Endodermal cell (in vitro differentiated cells): Measurements from ENCODE around the gene SPNS2. TPM values are rescaled to one million over a fixed set of nuclear protein-coding genes. Genes with fewer than 3 reads are reported as not detected.
A peak's percentile ranks its signal among the peaks of the same experiment; 100 is the strongest.

Experiments
- DNase-seq: peaks from one replicate; pipeline ENCODE4 v3.0.0-alpha.2; 2017
- H3K27ac ChIP-seq: 2 replicates; pipeline ENCODE4 v1.5.1; 2013; ENCODE audit warnings: mild to moderate bottlenecking, low read depth, low read length, moderate library complexity
- H3K27me3 ChIP-seq: 2 replicates; pipeline ENCODE4 v1.6.1; 2013; ENCODE audit warnings: mild to moderate bottlenecking, low read length, moderate library complexity; ENCODE audit not compliant: insufficient read depth, control insufficient read depth, poor library complexity, severe bottlenecking
- H3K36me3 ChIP-seq: 2 replicates; pipeline ENCODE4 v1.7.0; 2013; ENCODE audit warnings: mild to moderate bottlenecking, low read length, moderate library complexity; ENCODE audit not compliant: control insufficient read depth, insufficient read depth
- H3K4me1 ChIP-seq: one replicate; pipeline ENCODE4 v1.7.0; 2013; ENCODE audit warnings: low read length; ENCODE audit not compliant: control insufficient read depth, insufficient read depth
- H3K4me3 ChIP-seq: 2 replicates; pipeline ENCODE4 v1.5.1; 2013; ENCODE audit warnings: mild to moderate bottlenecking, low read length, moderate library complexity
- H3K9ac ChIP-seq: 2 replicates; pipeline ENCODE4 v1.6.1; 2013; ENCODE audit warnings: mild to moderate bottlenecking, low read length, moderate library complexity; ENCODE audit not compliant: poor library complexity, severe bottlenecking; ENCODE audit errors: extremely low read depth
- H3K9me3 ChIP-seq: 2 replicates; pipeline ENCODE4 v1.6.1; 2013; ENCODE audit warnings: mild to moderate bottlenecking, low read length, moderate library complexity; ENCODE audit not compliant: control insufficient read depth
- H3K27ac Mint-ChIP-seq: 2 replicates; pipeline ENCODE4 v1.8.0; 2020; ENCODE audit warnings: mixed read lengths
- H3K27me3 Mint-ChIP-seq: 2 replicates; pipeline ENCODE4 v1.8.0; 2021; ENCODE audit warnings: mild to moderate bottlenecking, mixed read lengths; ENCODE audit not compliant: insufficient read depth
- H3K36me3 Mint-ChIP-seq: 2 replicates; pipeline ENCODE4 v1.8.0; 2020; ENCODE audit warnings: low read depth, mixed read lengths
- H3K4me1 Mint-ChIP-seq: 2 replicates; pipeline ENCODE4 v1.8.0; 2020; ENCODE audit warnings: mixed read lengths
- H3K4me3 Mint-ChIP-seq: 2 replicates; pipeline ENCODE4 v1.8.0; 2020; ENCODE audit warnings: mild to moderate bottlenecking, moderate library complexity, mixed read lengths
- H3K9me3 Mint-ChIP-seq: 2 replicates; pipeline ENCODE4 v1.8.0; 2020; ENCODE audit warnings: mild to moderate bottlenecking, mixed read lengths
- CTCF ChIP-seq: fragments of 200-600 bp; sonication (generic); conservative IDR thresholded peaks from 2 replicates; pipeline ENCODE4 v1.5.0; 2021; ENCODE audit warnings: antibody characterized with exemption, mild to moderate bottlenecking
- WGBS, 2 experiments: methylation state at CpG; one replicate each; pipeline versions ENCODE4 v1.1.5 to v1.1.7; 2013; ENCODE audit warnings: missing lambda C conversion rate in 2 of 2, mixed read lengths in 1 of 2; ENCODE audit not compliant: insufficient coverage in 1 of 2, insufficient read length in 1 of 2; 5-methylcytosine and 5-hydroxymethylcytosine counted together
- total RNA-seq, 2 donors: library from RNA; stranded (reverse); fragmentation: NEBNext Ultra II Directional in 1 of 2; extraction: Animal tissue kit (Norgen Biotek cat#: 25700) in 1 of 2; gene quantifications; 2 replicates in 1 of 2; 3 replicates in 1 of 2; pipeline ENCODE4 v1.2.1, GENCODE V29; 2021

SPNS2 gene
- total RNA-seq, 2 donors from 2014 or later = 0.09 TPM; not detected in 1

DNA sequence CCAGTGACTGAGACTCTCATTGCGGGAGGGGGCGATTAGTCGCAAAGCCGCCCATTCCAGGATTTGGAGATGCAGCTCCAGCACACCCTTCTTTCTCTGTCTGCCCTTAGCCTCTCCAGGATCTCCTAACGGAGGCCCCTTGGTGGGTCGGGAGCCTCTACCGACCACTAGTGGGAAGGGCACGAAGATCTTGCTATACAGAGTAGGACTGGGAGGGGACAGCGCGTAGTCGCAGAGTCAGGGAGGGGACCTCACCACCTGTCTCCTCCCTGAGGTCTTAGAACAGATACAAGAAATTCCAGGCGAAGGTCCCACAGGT, 85.1 kb downstream of the SPNS2 start:
- Histone ChIP-seq H3K9ac (no peak overlapping the region), H3K4me1 (no peaks in the 10 kb centered on the region), H3K27ac (no peak overlapping the region), H3K36me3 (no peaks in the 10 kb centered on the region), H3K27me3 (peaks cover 50% of the 10 kb centered on the region), H3K4me3 (peak overlapping the region; percentile 71), H3K9me3 (no peaks in the 10 kb centered on the region)
- 25 to 27% methylated on average over 4 to 12 of the region's 12 CpGs for WGBS, 2 experiments
- Mint-ChIP-seq H3K27ac (no peak overlapping the region), H3K4me1 (peaks cover 5% of the 10 kb centered on the region), H3K4me3 (peak overlapping the region; percentile 56), H3K27me3 (peaks cover 60% of the 10 kb centered on the region), H3K9me3 (no peaks in the 10 kb centered on the region), H3K36me3 (no peaks in the 10 kb centered on the region)
- TF ChIP-seq CTCF = peak; percentile 68
- peak; percentile 86 for DNase-seq

DNA sequence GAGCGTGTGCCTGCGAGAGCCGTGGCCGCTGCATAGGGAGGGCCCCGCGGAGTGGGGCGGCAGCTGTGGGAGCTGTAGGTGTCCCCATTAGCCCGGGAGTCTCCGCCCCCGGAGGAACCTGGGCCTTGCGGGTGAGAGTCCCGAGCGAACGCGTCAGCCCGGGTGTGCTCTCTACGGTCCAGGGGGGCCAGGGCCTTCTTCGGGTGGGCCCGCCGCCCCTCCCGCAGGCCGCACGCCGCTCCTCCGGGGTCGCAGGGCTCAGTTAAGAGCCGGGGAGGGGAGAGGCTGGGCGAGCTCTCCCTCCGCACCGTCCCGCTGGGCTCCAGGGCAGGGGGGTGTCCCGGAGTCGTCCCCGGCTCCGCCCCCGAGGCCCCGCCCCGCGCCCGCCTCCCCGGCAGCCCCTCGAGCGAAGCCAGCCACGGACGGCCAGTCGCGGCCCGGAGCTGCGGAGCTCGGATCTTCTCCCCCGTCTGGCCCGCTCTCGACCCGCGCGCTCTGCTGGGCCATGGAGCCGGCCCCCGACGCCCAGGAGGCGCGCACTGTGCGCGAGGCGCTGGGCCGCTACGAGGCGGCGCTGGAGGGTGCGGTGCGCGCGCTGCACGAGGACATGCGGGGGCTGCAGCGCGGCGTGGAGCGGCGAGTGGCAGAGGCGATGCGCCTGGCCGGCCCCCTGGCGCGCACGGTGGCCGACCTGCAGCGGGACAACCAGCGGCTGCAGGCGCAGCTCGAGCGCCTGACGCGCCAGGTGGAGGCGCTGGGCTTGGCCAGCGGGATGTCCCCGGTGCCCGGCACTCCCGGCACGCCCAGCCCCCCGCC, 85.6 kb downstream of the SPNS2 start, which contains the start of gene SMTNL2:
TSS of gene SMTNL2 (plus strand) at position 429 of the 816 bp plus-strand sequence. CDS start at position 506, 77 bp downstream.
- Mint-ChIP-seq H3K4me1 (peaks cover 5% of the 10 kb centered on the region), H3K27me3 (peaks cover 60% of the 10 kb centered on the region), H3K27ac (no peak within 1 kb of the TSS), H3K9me3 (no peaks in the 10 kb centered on the region), H3K36me3 (no peaks in the 10 kb centered on the region), H3K4me3 (peak within 1 kb of the TSS; percentile 56)
- Histone ChIP-seq H3K9ac (no peak within 1 kb of the TSS), H3K4me1 (no peaks in the 10 kb centered on the region), H3K4me3 (peak within 1 kb of the TSS; percentile 71), H3K27me3 (peaks cover 50% of the 10 kb centered on the region), H3K27ac (no peak within 1 kb of the TSS), H3K9me3 (no peaks in the 10 kb centered on the region), H3K36me3 (no peaks in the 10 kb centered on the region)
- TF ChIP-seq CTCF = no peak
- 0 to 1% methylated on average over 33 to 100 of the region's 100 CpGs for WGBS, 2 experiments
- DNase-seq = peak; percentile 87

DNA sequence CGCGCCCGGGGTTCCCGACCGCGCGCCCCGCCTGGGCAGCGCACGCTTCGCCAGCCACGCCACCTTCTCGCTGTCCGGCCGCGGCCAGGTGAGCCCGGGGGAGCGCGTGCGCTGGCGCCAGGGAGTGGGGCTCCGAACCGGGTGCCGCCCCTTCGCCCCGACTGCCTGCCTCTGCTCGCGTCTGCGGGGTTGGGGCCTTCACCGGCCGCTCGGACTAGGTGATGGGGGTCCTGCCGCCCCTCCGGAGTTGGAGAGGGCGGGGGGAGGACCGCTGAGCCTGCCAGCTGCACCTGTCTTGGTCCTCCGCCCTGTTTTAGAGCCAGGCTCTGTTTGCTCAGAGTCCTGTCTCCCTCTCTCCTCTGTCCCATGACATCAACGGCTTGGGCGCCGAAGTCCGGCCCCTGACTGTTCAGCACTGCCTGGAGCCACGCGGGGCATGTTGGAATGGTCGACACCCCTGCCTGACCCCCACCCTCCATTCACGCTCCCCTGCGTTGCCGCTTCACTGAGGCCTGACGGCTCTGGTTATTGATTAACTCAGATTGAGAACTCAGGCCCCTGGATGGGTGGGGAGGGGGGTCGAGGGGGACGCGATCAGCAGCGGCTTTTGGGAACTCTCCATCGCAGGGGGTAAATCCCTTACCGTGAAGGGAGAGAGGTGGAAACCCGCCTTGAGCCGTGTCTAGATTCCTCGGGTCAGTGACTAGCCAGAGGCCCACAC, 86.4 kb downstream of the SPNS2 start:
- Histone ChIP-seq H3K36me3 (no peaks in the 10 kb centered on the region), H3K4me3 (no peak overlapping the region), H3K9ac (no peak overlapping the region), H3K27ac (no peak overlapping the region), H3K9me3 (no peaks in the 10 kb centered on the region), H3K4me1 (no peaks in the 10 kb centered on the region), H3K27me3 (peaks cover 50% of the 10 kb centered on the region)
- peak; percentile 78 for DNase-seq
- WGBS, 2 experiments = 16 to 21% methylated on average over 39 to 57 of the region's 57 CpGs
- no peaks in the 10 kb centered on the region for H3K9me3 Mint-ChIP-seq
- no peak for TF ChIP-seq CTCF
- no peak overlapping the region for H3K27ac Mint-ChIP-seq
- peak overlapping the region; percentile 50 for H3K4me3 Mint-ChIP-seq
- H3K4me1 Mint-ChIP-seq = peaks cover 5% of the 10 kb centered on the region
- no peaks in the 10 kb centered on the region for H3K36me3 Mint-ChIP-seq
- peaks cover 59% of the 10 kb centered on the region for H3K27me3 Mint-ChIP-seq
